GM12874 (cell line): ENCODE data around the gene RGS5.

Experiments
- TF ChIP-seq, protein P1 (sequence below): IDR thresholded peaks from 2 replicates; pipeline ENCODE4 v1.5.1; 2011; ENCODE audit warnings: low read depth, mild to moderate bottlenecking, control low read depth, low read length, moderate library complexity; ENCODE audit not compliant: insufficient read depth

RGS5 gene

DNA sequence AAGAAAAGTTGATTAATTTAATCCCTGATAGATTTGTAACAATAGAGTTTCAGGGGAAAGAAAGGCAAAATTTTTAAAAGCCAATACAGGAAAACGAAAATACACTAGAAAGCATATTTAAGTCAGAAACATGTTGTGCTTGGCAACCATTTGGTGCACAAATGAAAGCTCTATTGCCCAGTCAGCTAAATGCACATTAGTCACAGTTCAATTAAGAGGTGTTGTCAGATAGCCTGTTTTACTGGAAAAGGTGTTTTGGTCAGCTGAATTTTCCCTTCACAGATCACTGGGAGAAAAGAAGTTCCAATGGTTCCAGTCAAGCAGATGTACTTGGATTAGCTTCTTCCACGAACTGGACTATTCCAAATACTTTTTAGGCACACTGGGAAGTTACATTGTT, 108.1 kb downstream of the RGS5 start:
- TF ChIP-seq, protein P1, sequence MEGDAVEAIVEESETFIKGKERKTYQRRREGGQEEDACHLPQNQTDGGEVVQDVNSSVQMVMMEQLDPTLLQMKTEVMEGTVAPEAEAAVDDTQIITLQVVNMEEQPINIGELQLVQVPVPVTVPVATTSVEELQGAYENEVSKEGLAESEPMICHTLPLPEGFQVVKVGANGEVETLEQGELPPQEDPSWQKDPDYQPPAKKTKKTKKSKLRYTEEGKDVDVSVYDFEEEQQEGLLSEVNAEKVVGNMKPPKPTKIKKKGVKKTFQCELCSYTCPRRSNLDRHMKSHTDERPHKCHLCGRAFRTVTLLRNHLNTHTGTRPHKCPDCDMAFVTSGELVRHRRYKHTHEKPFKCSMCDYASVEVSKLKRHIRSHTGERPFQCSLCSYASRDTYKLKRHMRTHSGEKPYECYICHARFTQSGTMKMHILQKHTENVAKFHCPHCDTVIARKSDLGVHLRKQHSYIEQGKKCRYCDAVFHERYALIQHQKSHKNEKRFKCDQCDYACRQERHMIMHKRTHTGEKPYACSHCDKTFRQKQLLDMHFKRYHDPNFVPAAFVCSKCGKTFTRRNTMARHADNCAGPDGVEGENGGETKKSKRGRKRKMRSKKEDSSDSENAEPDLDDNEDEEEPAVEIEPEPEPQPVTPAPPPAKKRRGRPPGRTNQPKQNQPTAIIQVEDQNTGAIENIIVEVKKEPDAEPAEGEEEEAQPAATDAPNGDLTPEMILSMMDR = no peak

DNA sequence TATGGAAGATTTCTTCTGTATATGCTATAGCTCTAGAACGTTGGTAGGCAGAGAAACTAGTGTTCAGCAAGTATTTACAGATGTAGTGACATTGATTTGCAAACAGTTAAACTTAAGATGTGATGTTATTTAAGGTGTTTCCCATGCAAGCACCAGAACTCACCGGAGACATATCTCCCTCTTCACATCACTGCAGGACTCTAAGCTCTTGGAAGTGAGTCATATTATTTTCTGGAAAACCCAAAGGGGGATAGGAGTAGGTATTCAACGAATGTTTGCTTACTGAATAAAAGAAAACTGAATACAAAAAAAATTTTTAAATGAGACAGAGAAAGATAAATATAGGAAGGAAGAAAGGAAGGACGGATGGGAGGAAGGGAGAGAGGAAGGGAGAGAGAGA, 108.5 kb downstream of the RGS5 start:
- TF ChIP-seq, protein P1 = no peak

DNA sequence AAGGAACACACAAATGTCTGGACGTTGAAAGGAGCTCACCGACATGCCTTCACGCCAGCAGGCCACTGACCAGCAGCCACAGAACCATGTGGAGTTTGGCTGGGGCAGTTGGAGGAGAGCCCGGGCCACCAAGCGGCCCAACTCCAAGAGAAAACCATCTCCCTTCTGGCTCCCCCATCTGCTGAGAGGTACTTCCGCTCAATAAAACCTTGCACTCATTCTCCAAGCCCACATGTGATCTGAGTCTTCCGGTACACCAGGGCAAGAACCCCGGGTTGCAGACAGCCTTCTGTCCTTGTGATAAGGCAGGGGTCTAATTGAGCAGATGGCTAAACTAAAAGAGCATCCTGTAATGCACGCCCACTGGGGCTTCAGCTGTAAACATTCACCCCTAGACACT, 109.1 kb downstream of the RGS5 start:
- TF ChIP-seq, protein P1 = no peak

DNA sequence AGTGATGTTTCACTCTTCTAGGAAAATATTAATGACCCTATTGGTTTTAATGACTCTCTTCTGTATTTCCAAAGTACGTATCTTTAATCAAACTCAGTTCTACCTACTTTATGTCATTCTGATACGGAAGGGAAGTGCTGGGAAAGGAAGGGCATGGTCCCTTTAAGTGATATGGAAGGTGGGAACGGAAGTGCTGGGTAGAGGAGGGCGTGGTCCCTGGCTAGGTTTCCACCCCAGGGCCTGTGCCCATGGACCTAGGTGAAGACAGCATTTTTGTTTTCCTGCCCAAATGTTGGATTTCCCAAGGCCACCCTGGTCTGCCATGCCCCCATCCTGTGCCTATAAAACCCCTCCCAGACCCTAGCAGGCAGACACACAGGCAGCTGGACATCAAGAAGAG, 109.5 kb downstream of the RGS5 start:
- TF ChIP-seq, protein P1 = no peak
